A549 (cell line): Measurements from ENCODE around the gene RHBDF2. TPM values are rescaled to one million over a fixed set of nuclear protein-coding genes. Genes with fewer than 3 reads are reported as not detected.
A peak's percentile ranks its signal among the peaks of the same experiment; 100 is the strongest.

Source experiments
- ATAC-seq, 2 experiments: fragments of 200-7000 bp in 1 of 2; fragments of >200 bp in 1 of 2; cut with Nextera tagmentation in 1 of 2; cut with Tn5 transposase in 1 of 2; 3 replicates each; pipeline versions ENCODE4 v1.8.0 to v1.9.1; 2018 to 2020; ENCODE audit warnings: mild to moderate bottlenecking in 1 of 2, moderate library complexity in 1 of 2
- CTCF ChIA-PET: fragments of 300-600 bp; sonication (Branson Sonifier 250); formaldehyde crosslinking; extraction: SDS; loops from one replicate; lab custom pipeline; 2021; ENCODE audit warnings: antibody characterized with exemption, inconsistent platforms; lab: Yijun Ruan, JAX
- POLR2A ChIA-PET: fragments of 350-600 bp; formaldehyde crosslinking; extraction: SDS; loops from one replicate; lab custom pipeline; 2021; ENCODE audit warnings: antibody characterized with exemption, inconsistent platforms; lab: Yijun Ruan, JAX
- DNase-seq, 2 experiments: peaks; one replicate each; pipeline versions ENCODE4 v3.0.0 to v3.0.0-alpha.2; 2011 to 2016; ENCODE audit warnings: low read depth in 1 of 2, low spot score in 1 of 2
- FAIRE-seq: peaks from 2 replicates; lab custom pipeline; 2011; peaks lifted over from hg19 to GRCh38; lab: Jason Lieb, UNC
- H3K27ac ChIP-seq, 2 experiments: fragments of >200 bp; sonication (Bioruptor Twin); formaldehyde crosslinking; 3 replicates each; pipeline ENCODE4 v1.5.1; 2016 to 2017
- H3K4me1 ChIP-seq: fragments of >200 bp; sonication (Bioruptor Twin); formaldehyde crosslinking; 3 replicates; pipeline ENCODE4 v1.6.1; 2016
- H3K4me2 ChIP-seq: fragments of >200 bp; sonication (Bioruptor Twin); formaldehyde crosslinking; 3 replicates; pipeline ENCODE4 v1.6.1; 2016
- H3K4me3 ChIP-seq: fragments of >200 bp; sonication (Bioruptor Twin); formaldehyde crosslinking; 3 replicates; pipeline ENCODE4 v1.5.1; 2016
- H3K9me3 ChIP-seq: fragments of >200 bp; sonication (Bioruptor Twin); formaldehyde crosslinking; 3 replicates; pipeline ENCODE4 v1.6.1; 2016
- E2F6 ChIP-seq: IDR thresholded peaks from 2 replicates; pipeline ENCODE4 v1.6.1; 2012; ENCODE audit warnings: low read depth, borderline replicate concordance
- EHF ChIP-seq: fragments of 250-450 bp; sonication (Bioruptor Pico); IDR thresholded peaks from 2 replicates; pipeline ENCODE4 v1.5.0; 2020; ENCODE audit warnings: mild to moderate bottlenecking
- EHMT2 ChIP-seq: fragments of 200-600 bp; sonication (generic); IDR thresholded peaks from 2 replicates; pipeline ENCODE4 v1.6.1; 2016; ENCODE audit warnings: antibody characterized with exemption, low read depth, mild to moderate bottlenecking, moderate library complexity
- ELK1 ChIP-seq: fragments of 150-350 bp; IDR thresholded peaks from 2 replicates; pipeline ENCODE4 v1.6.1; 2014; ENCODE audit warnings: low read depth, mild to moderate bottlenecking, low read length
- EP300 ChIP-seq, 2 experiments: fragments of >200 bp; sonication (Bioruptor Twin); formaldehyde crosslinking; IDR thresholded peaks; 2 replicates in 1 of 2; 3 replicates in 1 of 2; pipeline ENCODE4 v1.6.1; 2016 to 2017
- GATA3 ChIP-seq: IDR thresholded peaks from 2 replicates; pipeline ENCODE4 v1.6.1; 2012; ENCODE audit warnings: borderline replicate concordance
- HEYL ChIP-seq: fragments of 250-450 bp; sonication (Bioruptor Pico); IDR thresholded peaks from 2 replicates; pipeline ENCODE4 v1.8.0; 2021; ENCODE audit warnings: mild to moderate bottlenecking, moderate library complexity
- HMGXB4 ChIP-seq: fragments of 250-450 bp; sonication (Bioruptor Pico); IDR thresholded peaks from 2 replicates; pipeline ENCODE4 v1.5.0; 2021; ENCODE audit warnings: mild to moderate bottlenecking, moderate library complexity, borderline replicate concordance
- JUN ChIP-seq, 2 experiments: fragments of >200 bp; sonication (Bioruptor Twin); formaldehyde crosslinking; IDR thresholded peaks; 2 replicates in 1 of 2; 3 replicates in 1 of 2; pipeline ENCODE4 v1.6.1; 2016 to 2017
- KDM1A ChIP-seq: fragments of 200-600 bp; sonication (generic); IDR thresholded peaks from 2 replicates; pipeline ENCODE4 v1.6.1; 2016; ENCODE audit warnings: low read depth, mild to moderate bottlenecking
- KDM5A ChIP-seq: fragments of 200-600 bp; sonication (generic); IDR thresholded peaks from 2 replicates; pipeline ENCODE4 v1.6.1; 2016; ENCODE audit warnings: antibody characterized with exemption, mild to moderate bottlenecking
- MAFK ChIP-seq: fragments of 450-650 bp; IDR thresholded peaks from 2 replicates; pipeline ENCODE4 v1.6.1; 2014; ENCODE audit not compliant: partially characterized antibody
- NFE2L2 ChIP-seq: fragments of 150-350 bp; conservative IDR thresholded peaks from 2 replicates; pipeline ENCODE4 v1.6.1; 2014; ENCODE audit warnings: low read length
- PHF8 ChIP-seq: fragments of 200-600 bp; sonication (generic); IDR thresholded peaks from 2 replicates; pipeline ENCODE4 v1.6.1; 2016; ENCODE audit warnings: low read depth, mild to moderate bottlenecking, antibody characterized with exemption, moderate library complexity, borderline replicate concordance
- RARB ChIP-seq: fragments of 250-450 bp; sonication (Bioruptor Pico); IDR thresholded peaks from 2 replicates; pipeline ENCODE4 v1.8.0; 2021; ENCODE audit warnings: mild to moderate bottlenecking, moderate library complexity
- REST ChIP-seq: fragments of 200-600 bp; sonication (generic); IDR thresholded peaks from 2 replicates; pipeline ENCODE4 v1.6.1; 2016; ENCODE audit warnings: antibody characterized with exemption, mild to moderate bottlenecking, moderate library complexity
- RNF2 ChIP-seq: fragments of 200-600 bp; sonication (generic); IDR thresholded peaks from 2 replicates; pipeline ENCODE4 v1.6.1; 2016; ENCODE audit warnings: low read depth, mild to moderate bottlenecking, antibody characterized with exemption, moderate library complexity, borderline replicate concordance
- TFCP2L1 ChIP-seq: fragments of 250-450 bp; sonication (Bioruptor Pico); IDR thresholded peaks from 2 replicates; pipeline ENCODE4 v1.5.0; 2021; ENCODE audit warnings: mild to moderate bottlenecking
- ZC3H11A ChIP-seq: fragments of 450-650 bp; IDR thresholded peaks from 2 replicates; pipeline ENCODE4 v1.6.1; 2014; ENCODE audit warnings: antibody characterized with exemption, mild to moderate bottlenecking
- ZNF302 ChIP-seq: fragments of 250-450 bp; sonication (Bioruptor Pico); IDR thresholded peaks from 2 replicates; pipeline ENCODE4 v1.9.0; 2021; ENCODE audit warnings: inconsistent platforms, mild to moderate bottlenecking, moderate library complexity
- ZSCAN20 ChIP-seq: fragments of 250-450 bp; sonication (Bioruptor Pico); IDR thresholded peaks from 2 replicates; pipeline ENCODE4 v1.8.0; 2022; ENCODE audit warnings: mild to moderate bottlenecking, moderate library complexity
- WGBS: methylation state at CpG from one replicate; pipeline ENCODE4 v1.1.6; 2017; ENCODE audit errors: missing lambda C conversion rate; 5-methylcytosine and 5-hydroxymethylcytosine counted together
- polyA plus RNA-seq, 4 experiments: library from polyadenylated mRNA; depleted of rRNA in 3 of 4; stranded (reverse); fragments of >200 nt; fragmentation: RNase III in 1 of 4; extraction: RNeasy Plus Mini Kit Qiagen cat#74134 plus additional on column Dnase treatment in 1 of 4; gene quantifications; 2 replicates in 3 of 4; 3 replicates in 1 of 4; pipeline ENCODE4 v1.2.3, GENCODE V29; 2011 to 2017

RHBDF2 gene
- polyA plus RNA-seq, 2 of the 4 experiments (the other 2 are of a cell fraction): 14.0 to 42.9 TPM

GRCh38 chr17:76451506-76451905, 49.7 kb downstream of the RHBDF2 start:
- H3K4me2 ChIP-seq: peak overlapping the region; percentile 88
- ATAC-seq: no peak
- peak overlapping the region in 1 of 2 experiments; percentile 94; a peak in 4 of 6 replicates for H3K27ac ChIP-seq
- TF ChIP-seq KDM5A (no peak), E2F6 (no peak), EHMT2 (no peak), GATA3 (no peak), REST (no peak)
- WGBS: 77% methylated on average over 6 of the region's 6 CpGs
- FAIRE-seq: no peak
- ChIA-PET POLR2A (interaction anchor here (1.2 kb wide), 1 partner anchor 35 kb away, joined by 3 read pairs; no protein-coding TSS in a partner anchor), CTCF (interaction anchor here (0.6 to 41.7 kb wide), 8 partner anchors 8 to 98 kb away, joined by 3 to 1994 read pairs (median 8); partner anchors contain the start of genes AANAT, RHBDF2 and SPHK1)
- H3K4me1 ChIP-seq: peaks cover 40% of the 10 kb centered on the region
- DNase-seq: no peak
- H3K9me3 ChIP-seq: no peaks in the 10 kb centered on the region
- H3K4me3 ChIP-seq: peak overlapping the region; percentile 84

GRCh38 chr17:76449126-76449525, 52.1 kb downstream of the RHBDF2 start:
- WGBS: 90% methylated on average over 6 of the region's 6 CpGs
- ChIA-PET CTCF (interaction anchor here (0.6 to 41.7 kb wide), 10 partner anchors 10 to 213 kb away, joined by 3 to 1994 read pairs (median 8); partner anchors contain the start of genes AANAT, RHBDF2 and SPHK1), POLR2A (no interaction called here)
- Histone ChIP-seq H3K9me3 (no peaks in the 10 kb centered on the region), H3K27ac (peak overlapping the region in 1 of 2 experiments; percentile 89; a peak in 3 of 6 replicates), H3K4me3 (no peak overlapping the region), H3K4me1 (peaks cover 63% of the 10 kb centered on the region), H3K4me2 (peak overlapping the region; percentile 86; the same call in 1 of the 3 replicates)
- ATAC-seq (no peak), FAIRE-seq (no peak), DNase-seq (no peak)
- TF ChIP-seq MAFK: no peak
- TF ChIP-seq EHF (CRISPR knock-in tag): no peak
- no peak for TF ChIP-seq HEYL (CRISPR knock-in tag)
- no peak for TF ChIP-seq RNF2
- TF ChIP-seq HMGXB4 (CRISPR knock-in tag): no peak
- TF ChIP-seq ZC3H11A: no peak
- TF ChIP-seq EP300 (IDR thresholded peaks at IDR 0.05): no peak
- TF ChIP-seq NFE2L2: no peak
- TF ChIP-seq RARB (CRISPR knock-in tag): no peak

GRCh38 chr17:76447931-76448652, 53.1 kb downstream of the RHBDF2 start:
- H3K9me3 ChIP-seq: no peaks in the 10 kb centered on the region
- H3K4me3 ChIP-seq: no peak overlapping the region
- CTCF ChIA-PET: interaction anchor here (0.7 to 41.7 kb wide), 8 partner anchors 10 to 169 kb away, joined by 3 to 1994 read pairs (median 12); partner anchors contain the start of genes AANAT, RHBDF2 and SPHK1
- WGBS: 56% methylated on average over 7 of the region's 7 CpGs
- H3K4me2 ChIP-seq: peak overlapping the region; percentile 86
- ATAC-seq (no peak), DNase-seq (no peak), FAIRE-seq (no peak)
- POLR2A ChIA-PET: no interaction called here
- peaks cover 69% of the 10 kb centered on the region for H3K4me1 ChIP-seq
- H3K27ac ChIP-seq: peak overlapping the region; percentile 81 to 89
- TF ChIP-seq ZNF302 (CRISPR knock-in tag) (no peak), TFCP2L1 (no peak), KDM1A (no peak), PHF8 (no peak), JUN (IDR thresholded peaks at IDR 0.05) (no peak), HMGXB4 (CRISPR knock-in tag) (no peak), ZSCAN20 (CRISPR knock-in tag) (no peak), ELK1 (no peak)
